Measurements from ENCODE around the gene CHTF8.

CHTF8 gene

GRCh38 chr16:69085032-69085695, 47.2 kb downstream of the CHTF8 start:
- TF ChIP-seq CREB1 (IDR thresholded peaks at IDR 0.05; ENCODE audit: low read depth) = no peak
- TF ChIP-seq FOXM1 (IDR thresholded peaks at IDR 0.05; ENCODE audit: borderline replicate concordance, low read depth) = no peak
- no peak for TF ChIP-seq CEBPB (IDR thresholded peaks at IDR 0.05)
- no peak for TF ChIP-seq RAD21 (IDR thresholded peaks at IDR 0.05; ENCODE audit: low read depth)
- no peak for TF ChIP-seq YY1 (IDR thresholded peaks at IDR 0.05; ENCODE audit: low read depth)
- no peak for TF ChIP-seq EP300 (IDR thresholded peaks at IDR 0.05; ENCODE audit: borderline replicate concordance)
- no peak for TF ChIP-seq ZBTB7A (IDR thresholded peaks at IDR 0.05; ENCODE audit: low read depth)
- TF ChIP-seq TCF12 (IDR thresholded peaks at IDR 0.05; ENCODE audit: low read depth) = no peak

GRCh38 chr16:69084289-69084688, 48.1 kb downstream of the CHTF8 start:
- TF ChIP-seq TAF1 (IDR thresholded peaks at IDR 0.05; ENCODE audit: low read depth) (no peak), RAD21 (IDR thresholded peaks at IDR 0.05; ENCODE audit: low read depth) (no peak), EP300 (IDR thresholded peaks at IDR 0.05; ENCODE audit: borderline replicate concordance) (no peak), MAX (IDR thresholded peaks at IDR 0.05) (no peak), NFIC (IDR thresholded peaks at IDR 0.05) (no peak), ZBTB7A (IDR thresholded peaks at IDR 0.05; ENCODE audit: low read depth) (no peak), TEAD4 (IDR thresholded peaks at IDR 0.05) (no peak), FOXM1 (IDR thresholded peaks at IDR 0.05; ENCODE audit: borderline replicate concordance, low read depth) (no peak), REST (IDR thresholded peaks at IDR 0.05; ENCODE audit: low read depth) (no peak)
- TF ChIP-seq, protein P1, sequence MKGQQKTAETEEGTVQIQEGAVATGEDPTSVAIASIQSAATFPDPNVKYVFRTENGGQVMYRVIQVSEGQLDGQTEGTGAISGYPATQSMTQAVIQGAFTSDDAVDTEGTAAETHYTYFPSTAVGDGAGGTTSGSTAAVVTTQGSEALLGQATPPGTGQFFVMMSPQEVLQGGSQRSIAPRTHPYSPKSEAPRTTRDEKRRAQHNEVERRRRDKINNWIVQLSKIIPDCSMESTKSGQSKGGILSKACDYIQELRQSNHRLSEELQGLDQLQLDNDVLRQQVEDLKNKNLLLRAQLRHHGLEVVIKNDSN (IDR thresholded peaks at IDR 0.05) = no peak

GRCh38 chr16:69083306-69083941, 49.0 kb downstream of the CHTF8 start:
- TF ChIP-seq, protein P1 (IDR thresholded peaks at IDR 0.05) = no peak
- TF ChIP-seq TCF12 (IDR thresholded peaks at IDR 0.05; ENCODE audit: low read depth) (no peak), MAX (IDR thresholded peaks at IDR 0.05) (no peak), RAD21 (IDR thresholded peaks at IDR 0.05; ENCODE audit: low read depth) (peak; percentile 43; the same call in 1 of the 2 replicates), YY1 (IDR thresholded peaks at IDR 0.05; ENCODE audit: low read depth) (no peak)

DNA sequence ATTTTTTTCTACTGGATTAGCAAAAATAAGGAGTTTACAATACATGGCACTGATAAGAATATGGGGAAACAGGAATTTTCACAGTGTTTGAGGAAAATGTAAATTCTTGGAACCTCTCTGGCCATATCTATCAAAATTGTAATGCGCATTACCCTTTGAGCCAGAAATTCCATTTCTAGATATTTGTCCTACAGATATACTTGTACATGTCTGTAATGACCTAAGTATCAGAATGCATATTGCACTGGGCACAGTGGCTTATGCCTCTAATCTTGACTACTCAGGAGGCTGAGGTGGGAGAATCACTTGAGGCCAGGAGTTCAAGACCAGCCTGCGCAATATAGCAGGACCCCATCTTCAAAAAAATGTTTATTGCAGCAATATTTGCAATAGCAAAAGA, 52.7 kb downstream of the CHTF8 start:
- TF ChIP-seq TAF1 (IDR thresholded peaks at IDR 0.05; ENCODE audit: low read depth) (no peak), EP300 (IDR thresholded peaks at IDR 0.05; ENCODE audit: borderline replicate concordance) (no peak), TCF12 (IDR thresholded peaks at IDR 0.05; ENCODE audit: low read depth) (no peak), RAD21 (IDR thresholded peaks at IDR 0.05; ENCODE audit: low read depth) (no peak), NFIC (IDR thresholded peaks at IDR 0.05) (no peak), TEAD4 (IDR thresholded peaks at IDR 0.05) (no peak), YY1 (IDR thresholded peaks at IDR 0.05; ENCODE audit: low read depth) (no peak), EGR1 (IDR thresholded peaks at IDR 0.05) (no peak), CREB1 (IDR thresholded peaks at IDR 0.05; ENCODE audit: low read depth) (no peak), MAX (IDR thresholded peaks at IDR 0.05) (no peak), CEBPB (IDR thresholded peaks at IDR 0.05) (no peak), REST (IDR thresholded peaks at IDR 0.05; ENCODE audit: low read depth) (no peak), ZBTB7A (IDR thresholded peaks at IDR 0.05; ENCODE audit: low read depth) (no peak), FOXM1 (IDR thresholded peaks at IDR 0.05; ENCODE audit: borderline replicate concordance, low read depth) (no peak)
- TF ChIP-seq, protein P1 (IDR thresholded peaks at IDR 0.05) = no peak

DNA sequence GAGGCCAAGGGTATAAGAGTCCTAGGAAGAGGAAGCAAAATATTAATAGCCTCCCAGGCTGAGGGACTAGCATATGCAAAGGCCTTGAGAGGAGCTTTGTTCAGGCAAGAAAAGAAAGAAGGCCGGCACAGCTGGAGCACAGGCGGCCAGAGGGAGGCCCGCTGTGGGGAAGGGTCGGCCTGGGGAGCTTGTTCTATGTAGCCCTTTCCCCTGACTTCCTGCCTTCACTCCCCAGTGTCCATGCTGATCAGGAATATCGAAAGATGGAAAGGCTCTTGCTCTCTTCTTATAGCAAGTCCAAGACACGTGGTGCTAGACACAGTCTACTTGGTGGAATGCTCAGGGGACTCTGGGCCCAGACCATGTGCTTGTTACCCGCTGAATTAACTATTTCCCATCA, 54.3 kb downstream of the CHTF8 start:
- TF ChIP-seq, protein P1 (IDR thresholded peaks at IDR 0.05) = no peak
- TF ChIP-seq RAD21 (IDR thresholded peaks at IDR 0.05; ENCODE audit: low read depth) = no peak
- no peak for TF ChIP-seq NFIC (IDR thresholded peaks at IDR 0.05)
- no peak for TF ChIP-seq REST (IDR thresholded peaks at IDR 0.05; ENCODE audit: low read depth)
- TF ChIP-seq CREB1 (IDR thresholded peaks at IDR 0.05; ENCODE audit: low read depth) = no peak
- TF ChIP-seq CEBPB (IDR thresholded peaks at IDR 0.05) = no peak

All from Ishikawa (cell line).